Right lung (tissue), 5 donors: ENCODE measurements around the gene OGG1. TPM values are rescaled to one million over a fixed set of nuclear protein-coding genes. Genes with fewer than 3 reads are reported as not detected.
A peak's percentile ranks its signal among the peaks of the same experiment; 100 is the strongest.

Experiments
- DNase-seq, 2 donors: peaks; one replicate each; pipeline ENCODE4 v3.0.0-alpha.2; 2013
- polyA plus RNA-seq, 5 donors: library from polyadenylated mRNA; unstranded; fragments of 120-200 nt; gene quantifications; one replicate each; pipeline versions ENCODE4 v1.2.1 to v1.2.3, GENCODE V29; 2013; ENCODE audit warnings: inconsistent platforms in 1 of 5, low replicate concordance in 1 of 5; ENCODE audit not compliant: insufficient read length in 5 of 5, insufficient read depth in 1 of 5

The OGG1 gene
- polyA plus RNA-seq, 5 donors = 65.6 to 75.5 (median 68.7) TPM

DNA sequence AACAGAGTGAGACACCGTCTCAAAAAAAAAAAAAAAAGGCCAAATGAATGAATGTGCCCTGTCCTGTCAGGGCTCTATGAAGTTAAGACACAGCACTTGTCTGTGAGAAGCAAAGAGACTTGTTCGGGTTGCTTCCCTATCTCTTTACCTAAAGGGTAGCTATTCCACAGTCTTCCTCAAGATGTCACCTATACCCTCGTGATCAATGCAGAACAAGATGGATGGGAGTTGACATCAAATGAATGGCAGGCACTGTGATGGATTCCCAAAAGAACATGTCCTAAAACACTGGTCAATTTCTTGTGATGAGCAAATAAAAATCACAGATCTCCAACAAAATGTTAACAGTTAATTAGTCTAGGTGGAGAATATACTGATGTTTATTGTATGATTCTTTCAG, 33.0 kb downstream of the OGG1 start:
- no peak for DNase-seq

DNA sequence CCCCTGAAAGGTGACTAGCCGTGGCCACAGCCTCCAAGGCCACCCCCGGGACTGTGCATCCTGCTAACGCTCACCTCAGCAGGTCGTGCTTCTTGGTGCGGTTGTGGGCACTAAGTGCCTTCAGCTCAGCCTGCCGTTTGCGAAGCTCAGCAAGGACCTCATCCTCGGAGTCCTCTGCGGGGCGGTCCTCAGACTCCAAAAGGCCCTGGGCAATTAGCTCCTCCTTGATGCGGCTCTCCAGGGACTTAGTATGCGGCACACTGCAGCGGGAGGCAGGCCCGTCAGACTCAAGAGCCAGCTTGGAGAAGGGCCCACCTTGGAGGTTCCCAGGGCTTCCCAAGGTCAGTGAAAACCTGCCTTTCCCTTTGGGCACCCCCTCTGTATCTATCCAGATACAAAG, 34.2 kb downstream of the OGG1 start:
- DNase-seq = no peak

DNA sequence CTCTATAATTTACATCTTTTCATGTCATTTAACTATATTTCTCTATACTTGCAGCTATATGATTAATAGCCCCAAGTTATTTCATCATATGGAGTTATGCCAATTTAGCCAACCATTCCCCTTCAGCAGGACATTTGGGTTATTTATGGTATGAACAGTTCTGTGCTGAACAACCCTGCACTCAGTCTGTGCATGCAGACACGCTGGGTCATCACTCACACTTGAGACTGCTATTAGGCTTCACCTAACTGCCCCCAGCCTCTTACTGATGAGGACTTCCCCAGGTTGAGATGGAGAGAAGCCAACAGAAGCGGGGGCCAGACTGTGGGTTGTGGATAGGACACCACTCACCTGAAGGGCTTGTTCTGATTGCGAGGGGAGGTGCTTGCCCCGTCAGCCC, 35.2 kb downstream of the OGG1 start:
- no peak for DNase-seq

DNA sequence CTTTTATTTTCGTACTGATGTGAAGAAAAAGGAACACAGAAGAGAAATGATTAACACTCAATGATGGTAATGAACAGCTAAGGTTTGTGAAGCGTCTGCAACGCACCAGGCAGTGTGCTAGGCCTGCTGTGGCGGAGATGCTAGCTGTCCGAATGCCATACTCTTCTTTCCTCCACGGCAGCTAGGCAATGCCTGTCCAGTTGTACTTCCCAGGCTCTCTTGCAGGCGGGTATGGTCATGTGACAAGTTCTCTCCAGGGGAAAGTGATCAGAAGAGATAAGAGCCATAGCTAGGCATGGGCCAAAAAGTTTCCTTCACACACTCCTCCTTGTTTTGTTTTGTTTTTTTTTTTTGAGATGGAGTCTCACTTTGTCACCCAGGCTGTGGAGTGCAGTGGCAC, 35.9 kb downstream of the OGG1 start:
- DNase-seq = no peak

DNA sequence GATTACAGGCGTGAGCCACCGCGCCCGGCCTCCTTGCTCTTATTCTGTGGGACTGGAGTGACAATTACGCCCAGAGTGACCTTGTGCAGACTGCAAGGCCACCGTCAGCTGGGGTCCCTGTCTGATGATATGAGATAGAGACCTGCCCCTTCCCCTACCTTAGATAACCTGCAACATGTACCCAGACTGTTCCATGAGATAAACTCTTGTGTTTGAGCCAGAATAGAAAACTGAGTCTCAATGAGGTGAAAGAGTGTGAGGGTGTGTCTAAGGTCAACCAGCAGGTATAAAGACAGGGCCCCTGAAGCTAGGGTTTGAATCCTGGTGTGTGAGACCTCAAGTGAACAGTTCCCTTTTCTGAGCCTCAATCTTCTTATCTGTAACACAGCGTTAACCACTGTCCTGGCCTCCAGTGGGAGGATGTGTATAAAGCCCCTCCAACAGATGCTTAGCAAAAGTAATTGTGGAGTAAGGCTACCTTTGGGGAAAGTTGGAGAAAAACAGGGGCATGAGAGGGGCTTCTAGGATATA, 36.5 kb downstream of the OGG1 start:
- no peak for DNase-seq

DNA sequence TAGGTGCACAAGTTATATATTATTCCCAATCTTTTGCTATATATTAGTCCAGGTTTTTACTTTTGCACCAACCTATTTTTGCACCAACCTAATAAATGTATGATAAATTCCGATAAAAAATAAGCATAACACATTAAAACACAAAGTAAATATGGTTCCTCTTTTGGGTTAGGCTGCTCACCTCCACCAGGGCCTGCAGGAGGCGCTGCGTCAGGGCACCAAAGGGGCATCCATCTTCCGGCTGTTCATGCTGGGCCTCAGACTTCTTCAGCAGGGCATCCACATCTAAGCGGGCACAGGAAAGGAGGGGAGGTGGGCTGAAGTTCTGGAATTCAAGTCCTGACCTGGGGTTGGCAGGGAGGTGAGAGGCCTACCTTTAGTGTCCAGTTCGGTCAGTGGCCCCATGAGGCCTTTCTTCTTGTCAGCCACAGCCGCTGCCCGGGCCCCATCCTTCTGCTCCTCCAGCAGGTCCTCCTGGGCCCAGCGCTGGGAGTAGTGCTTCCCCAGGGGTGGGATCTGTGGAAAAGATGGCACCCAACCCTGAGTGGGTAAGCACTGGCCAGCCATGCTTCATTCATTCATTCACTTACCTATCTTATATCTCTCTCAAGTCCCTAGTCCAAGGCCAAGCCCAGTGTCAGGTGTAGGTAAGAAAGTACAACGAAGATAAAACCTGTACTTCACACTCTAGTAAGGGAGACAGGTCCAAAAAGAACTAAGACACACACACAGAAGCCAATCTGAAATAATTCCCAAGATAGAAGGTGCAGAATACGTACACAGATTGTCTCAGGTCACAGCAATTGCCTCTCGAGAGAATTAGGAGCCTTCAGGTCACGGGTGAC, 37.3 kb downstream of the OGG1 start:
- no peak for DNase-seq

DNA sequence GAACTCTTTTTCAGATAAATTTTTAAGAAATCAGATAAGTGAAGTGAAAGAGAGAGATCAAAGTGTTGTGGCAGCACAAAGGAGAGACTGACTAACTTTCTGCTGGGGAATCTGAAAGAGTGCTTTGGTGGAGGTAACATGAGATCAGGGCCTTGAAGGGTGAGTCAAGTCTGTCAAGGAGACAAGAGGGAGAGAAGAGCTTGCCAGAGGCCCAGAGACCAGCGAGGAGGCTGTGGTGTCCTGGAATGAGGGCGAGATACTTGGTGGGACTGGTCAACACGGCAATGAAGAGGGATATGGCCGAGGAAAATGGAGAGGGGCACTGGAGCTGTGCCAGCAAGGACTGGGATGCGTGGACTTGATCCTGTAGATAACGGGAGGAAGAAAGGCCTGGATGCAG, 38.0 kb downstream of the OGG1 start:
- no peak for DNase-seq

DNA sequence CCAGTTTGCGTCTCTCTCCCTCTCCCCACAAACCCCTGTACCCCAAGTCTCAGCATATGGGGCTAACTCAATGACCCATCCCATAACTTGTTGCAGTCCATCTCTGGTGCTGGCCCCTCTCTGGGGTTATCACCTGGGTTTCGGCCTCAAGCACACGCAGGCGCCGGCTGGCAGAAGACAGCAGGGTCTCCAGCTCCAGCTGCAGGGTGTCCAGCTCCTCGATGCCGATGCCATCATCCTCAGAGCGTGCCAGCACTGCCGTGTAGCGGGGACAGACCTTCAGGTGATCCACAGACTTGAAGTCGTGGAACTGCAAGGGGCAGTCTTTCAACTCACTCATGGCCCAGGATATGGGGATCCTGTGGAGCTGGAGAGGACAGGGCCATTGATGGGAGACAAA, 41.4 kb downstream of the OGG1 start:
- no peak for DNase-seq

DNA sequence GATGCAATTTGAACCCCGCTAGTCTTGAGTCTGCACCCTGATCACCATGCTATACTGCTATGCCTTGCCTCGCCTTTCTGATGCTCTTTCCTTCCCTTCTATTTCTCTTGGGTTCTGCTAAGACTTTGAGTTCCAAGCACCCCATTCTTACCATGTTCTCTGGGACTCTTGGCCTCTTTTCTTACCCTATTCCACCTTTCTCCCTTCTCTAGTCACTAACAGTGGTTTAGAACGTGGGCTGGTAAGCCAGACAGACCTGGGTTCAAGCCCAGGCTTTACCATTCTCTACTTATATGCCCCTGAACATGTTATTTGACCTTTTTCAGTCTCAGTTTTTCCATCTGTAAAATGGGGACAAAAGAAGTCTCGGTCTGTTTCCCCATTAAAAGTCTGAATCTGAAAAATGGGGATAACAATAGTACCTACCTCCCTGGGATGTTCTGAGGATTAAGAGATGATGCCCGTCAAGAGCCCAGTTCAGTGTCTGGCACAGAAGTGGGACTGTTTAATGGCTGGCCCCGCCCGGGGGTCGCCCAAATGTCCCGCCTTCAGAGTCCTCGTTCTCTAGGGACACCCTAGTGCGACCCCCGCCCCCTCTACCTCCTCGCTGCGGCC, 42.1 kb downstream of the OGG1 start:
- DNase-seq = no peak

DNA sequence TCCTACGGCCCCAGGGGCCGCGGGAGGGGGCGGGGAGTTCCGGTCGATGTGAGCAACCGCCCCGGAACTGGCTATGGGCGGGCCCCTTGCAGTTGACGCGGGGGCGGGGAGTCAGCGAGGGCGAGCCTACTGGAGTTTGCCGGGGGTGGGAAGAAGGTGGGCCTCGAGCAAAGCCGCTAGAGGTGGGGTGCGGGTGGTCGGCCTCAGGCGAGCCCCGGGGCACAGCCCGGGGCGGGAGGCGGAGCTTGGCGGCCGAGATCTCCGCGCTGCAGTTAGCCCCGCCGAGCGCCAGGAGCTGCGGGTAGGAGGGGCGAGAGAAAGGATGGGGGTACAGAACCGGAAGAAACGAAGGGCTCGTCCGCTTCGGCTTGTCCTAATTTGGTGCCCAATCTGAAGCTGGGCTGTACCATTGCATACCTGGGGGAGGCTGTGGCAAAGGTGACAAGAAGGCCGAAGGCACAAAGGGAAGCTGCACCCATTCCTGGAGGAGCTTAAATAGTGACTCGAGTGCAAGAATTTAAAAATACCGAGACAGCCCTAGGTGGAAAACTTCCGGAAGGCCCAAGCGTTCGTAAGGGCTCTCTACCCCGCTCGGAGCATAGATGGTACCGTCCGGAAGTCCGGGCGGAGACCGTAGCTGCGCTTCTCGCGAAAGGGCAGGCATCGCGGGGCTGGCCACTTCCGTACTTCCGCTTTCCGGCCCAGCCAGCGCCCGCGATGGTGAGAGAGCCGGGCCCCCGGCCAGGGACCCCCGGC, 42.8 kb downstream of the OGG1 start, which contains the start of the genes ARPC4 and TADA3:
TSS of gene ARPC4 (plus strand) at position 678 of the 756 bp plus-strand sequence. CDS start at position 718, 40 bp downstream.
TSS of gene TADA3 (minus strand) at position 69 of the 756 bp plus-strand sequence. CDS start 1,007 bp downstream, outside the sequence.
- DNase-seq = peak; percentile 97

DNA sequence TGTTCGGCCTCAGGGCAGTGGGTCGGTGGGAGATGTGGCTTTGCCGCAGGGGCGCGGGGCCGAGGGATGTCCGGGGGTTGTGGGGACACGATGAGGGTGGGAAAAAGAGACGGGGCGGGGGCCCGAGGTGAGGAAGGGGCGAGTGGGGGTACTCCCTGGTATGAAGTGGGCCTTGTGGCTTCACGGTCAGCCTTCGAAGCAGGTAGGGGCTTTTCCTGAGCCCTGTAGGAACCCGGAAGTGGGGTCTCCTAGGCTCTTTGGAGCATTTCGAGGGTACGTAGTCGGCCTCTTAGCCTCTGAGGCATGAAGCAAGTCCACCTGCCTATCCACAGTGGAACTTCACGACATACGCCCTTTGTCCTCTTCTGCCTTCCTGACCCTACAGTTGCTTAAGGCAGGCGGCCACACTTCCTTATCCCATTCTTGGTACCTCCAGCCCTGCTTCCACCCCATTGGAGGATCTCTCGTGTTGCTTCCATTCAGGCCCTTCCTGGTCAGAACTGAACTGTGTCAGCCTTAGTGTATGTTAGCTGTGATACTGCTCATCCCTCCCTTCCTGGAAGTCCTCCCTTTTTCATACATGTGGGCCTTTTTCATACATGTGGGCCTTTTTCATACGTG, 43.5 kb downstream of the OGG1 start:
- no peak for DNase-seq

DNA sequence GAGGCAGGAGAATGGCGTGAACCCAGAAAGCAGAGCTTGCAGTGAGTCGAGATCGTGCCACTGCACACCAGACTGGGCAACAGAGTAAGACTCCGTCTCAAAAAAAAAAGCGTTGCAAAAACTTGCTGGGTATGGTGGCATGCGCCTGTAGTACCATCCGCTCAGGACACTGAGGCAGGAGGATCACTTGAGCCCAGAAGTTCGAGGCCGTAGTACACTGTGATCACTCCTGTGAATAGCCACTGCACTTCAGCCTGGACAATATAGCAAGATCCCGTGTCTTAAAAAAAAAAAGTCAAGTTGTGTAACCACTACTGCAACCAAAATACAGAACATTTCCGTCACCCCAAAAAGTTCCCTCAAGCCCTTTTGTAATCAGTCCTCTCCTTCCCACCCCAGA, 44.6 kb downstream of the OGG1 start:
- no peak for DNase-seq

DNA sequence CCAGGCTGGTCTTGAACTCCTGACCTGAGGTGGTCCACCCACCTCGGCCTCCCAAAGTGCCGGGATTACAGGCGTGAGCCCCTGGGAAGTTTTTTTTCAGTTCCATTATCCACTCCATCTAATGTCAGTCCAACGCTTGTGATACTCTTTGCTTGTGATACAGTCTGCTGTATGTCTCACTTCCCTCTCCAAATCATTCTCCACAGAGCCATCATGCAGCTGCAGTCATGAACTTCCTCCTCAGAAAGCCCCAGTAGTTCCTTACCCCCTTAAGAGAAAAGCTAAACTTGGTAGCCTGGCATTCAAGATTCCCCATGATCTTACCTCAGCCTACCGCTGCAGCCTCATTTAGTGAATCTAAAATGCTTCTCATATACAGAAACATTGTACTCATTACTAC, 45.5 kb downstream of the OGG1 start:
- no peak for DNase-seq

DNA sequence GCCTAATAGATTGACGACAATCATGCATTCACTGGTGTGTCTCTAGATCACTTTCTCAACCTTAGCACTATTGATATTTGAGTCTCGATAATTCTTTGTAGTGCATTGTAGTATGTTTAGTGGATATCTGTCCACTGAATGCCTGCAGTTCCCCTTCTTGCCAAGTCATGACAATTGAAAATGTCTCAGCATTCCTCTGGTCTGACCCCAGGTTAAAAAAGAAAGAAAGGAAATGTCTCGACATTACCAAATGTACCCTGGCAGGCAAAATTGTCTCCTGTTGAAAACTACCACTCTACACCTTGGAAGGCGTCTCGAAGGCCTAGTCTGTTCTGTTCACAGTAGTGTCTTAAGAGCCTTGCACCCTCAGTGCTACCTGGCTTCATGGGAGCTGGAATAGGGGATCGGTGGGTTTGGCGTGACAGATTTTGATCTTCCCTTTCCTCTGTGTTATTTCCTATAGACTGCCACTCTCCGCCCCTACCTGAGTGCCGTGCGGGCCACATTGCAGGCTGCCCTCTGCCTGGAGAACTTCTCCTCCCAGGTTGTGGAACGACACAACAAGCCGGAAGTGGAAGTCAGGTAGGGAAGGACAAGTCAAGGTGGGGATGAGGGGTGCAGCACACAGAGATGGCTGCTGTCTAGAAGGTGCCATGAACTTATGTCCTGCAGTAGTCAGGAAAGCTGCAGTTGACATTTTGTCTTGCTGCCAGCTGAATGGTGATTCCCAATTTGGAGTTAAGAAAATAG, 47.6 kb downstream of the OGG1 start:
- DNase-seq = no peak

DNA sequence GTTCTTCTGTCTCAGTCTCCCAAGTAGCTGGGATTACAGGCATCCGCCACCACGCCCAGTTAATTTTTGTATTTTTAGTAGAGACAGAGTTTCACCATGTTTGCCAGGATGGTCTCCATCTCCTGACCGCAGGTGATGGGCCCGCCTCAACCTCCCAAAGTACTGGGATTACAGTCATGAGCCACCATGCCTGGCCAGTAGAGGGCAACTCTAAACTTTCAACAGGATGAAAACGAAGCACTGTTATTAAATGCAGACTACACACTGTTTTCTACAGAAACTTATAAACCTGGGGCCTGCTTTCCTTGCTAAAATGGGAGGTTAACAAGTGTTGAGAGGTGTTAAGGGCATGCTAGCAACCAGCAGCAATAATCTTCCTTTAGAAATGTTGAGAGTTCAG, 50.8 kb downstream of the OGG1 start:
- DNase-seq = no peak

DNA sequence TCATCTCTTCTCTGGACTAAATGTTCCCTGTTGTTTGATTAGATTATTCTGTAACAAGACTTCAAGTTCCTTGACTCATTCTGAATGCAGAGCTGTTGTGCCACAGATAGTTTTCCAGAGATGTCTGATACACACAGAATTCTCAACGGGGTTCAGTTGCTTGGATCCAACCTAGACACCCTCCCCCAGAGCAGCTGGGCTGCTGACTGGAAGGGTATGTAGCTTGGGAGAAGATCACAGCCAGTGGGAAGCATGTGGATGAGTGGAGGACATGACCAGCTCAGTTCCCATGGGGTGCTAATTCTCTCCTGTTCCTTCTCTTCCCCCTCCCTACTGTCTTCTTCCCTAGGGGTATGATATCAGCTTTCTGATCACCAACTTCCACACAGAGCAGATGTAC, 53.7 kb downstream of the OGG1 start:
- DNase-seq = no peak

DNA sequence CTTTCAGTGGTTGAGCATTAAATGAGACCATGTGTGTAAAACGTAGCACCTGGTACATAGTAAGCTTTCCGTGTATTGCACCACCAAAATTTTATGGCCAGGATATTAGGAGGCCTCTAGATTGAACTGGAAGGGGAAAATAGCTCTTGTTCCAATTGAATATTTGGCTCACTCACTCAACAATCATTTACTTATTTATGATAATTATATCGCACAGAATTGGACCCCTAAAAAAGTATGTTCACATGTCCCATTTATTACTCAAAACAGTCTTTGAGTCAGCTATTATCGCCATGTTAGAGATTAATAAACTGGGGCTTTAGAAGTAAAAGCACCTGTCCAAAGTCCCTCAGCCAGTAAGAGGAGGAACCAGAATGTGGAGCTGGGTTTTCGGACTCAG, 55.2 kb downstream of the OGG1 start:
- DNase-seq = no peak

DNA sequence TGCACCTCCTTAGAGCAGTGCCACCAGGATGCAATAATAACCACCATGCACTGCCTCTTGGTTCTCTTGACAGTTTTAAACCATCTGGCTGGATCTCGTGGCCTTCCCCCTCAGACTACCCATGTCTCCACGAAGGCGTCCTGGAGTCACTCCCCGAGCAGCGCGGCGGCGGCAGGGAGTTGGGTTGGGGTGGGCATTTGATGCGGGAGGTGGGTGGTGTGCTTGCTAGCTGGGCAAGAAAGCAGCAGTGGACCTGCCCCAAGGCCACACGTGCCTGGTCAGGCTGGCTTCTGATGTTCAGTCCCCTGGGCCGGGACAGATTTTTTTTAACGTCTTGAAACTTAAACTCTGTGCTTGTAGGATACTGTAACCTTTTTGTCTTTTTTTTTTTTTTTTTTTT, 56.4 kb downstream of the OGG1 start:
- no peak for DNase-seq
